H9 (cell line): ENCODE measurements around the gene TMEM163. TPM values are rescaled to one million over a fixed set of nuclear protein-coding genes. Genes with fewer than 3 reads are reported as not detected.

Experiments used
- DNase-seq: peaks from one replicate; pipeline ENCODE4 v3.0.0-alpha.2; 2017
- H2AFZ ChIP-seq: one replicate; pipeline ENCODE4 v1.6.1; 2013; ENCODE audit warnings: mild to moderate bottlenecking, low read length, control low read depth, moderate library complexity
- H2AK5ac ChIP-seq: 2 replicates; pipeline ENCODE4 v1.6.1; 2013; ENCODE audit warnings: low read length, control low read depth, mixed read lengths; ENCODE audit not compliant: insufficient read length
- H2BK120ac ChIP-seq: one replicate; pipeline ENCODE4 v1.6.1; 2013; ENCODE audit warnings: low read depth, mild to moderate bottlenecking, low read length, control low read depth, inconsistent platforms; ENCODE audit not compliant: poor library complexity, severe bottlenecking
- H2BK12ac ChIP-seq: 2 replicates; pipeline ENCODE4 v1.6.1; 2013; ENCODE audit warnings: low read length, control low read depth, mixed read lengths, low read depth; ENCODE audit not compliant: insufficient read length
- H2BK15ac ChIP-seq: 2 replicates; pipeline ENCODE4 v1.6.1; 2013; ENCODE audit warnings: low read depth, low read length, control low read depth
- H2BK20ac ChIP-seq: one replicate; pipeline ENCODE4 v1.6.1; 2013; ENCODE audit warnings: low read depth, mild to moderate bottlenecking, low read length, control low read depth, inconsistent platforms; ENCODE audit not compliant: poor library complexity, severe bottlenecking
- H2BK5ac ChIP-seq: 2 replicates; pipeline ENCODE4 v1.6.1; 2013; ENCODE audit warnings: low read length, control low read depth, mixed read lengths; ENCODE audit not compliant: insufficient read length
- H3K14ac ChIP-seq: 2 replicates; pipeline ENCODE4 v1.6.1; 2013; ENCODE audit warnings: low read length, control low read depth; ENCODE audit not compliant: insufficient read depth
- H3K18ac ChIP-seq: 2 replicates; pipeline ENCODE4 v1.6.1; 2013; ENCODE audit warnings: low read depth, mild to moderate bottlenecking, mixed read lengths, low read length, control low read depth; ENCODE audit not compliant: insufficient read length
- H3K23ac ChIP-seq: 2 replicates; pipeline ENCODE4 v1.6.1; 2013; ENCODE audit warnings: low read length, control low read depth, mixed read lengths, low read depth; ENCODE audit not compliant: insufficient read length
- H3K23me2 ChIP-seq: 2 replicates; pipeline ENCODE4 v1.6.1; 2013; ENCODE audit warnings: low read depth, mild to moderate bottlenecking, mixed read lengths, low read length, control low read depth; ENCODE audit not compliant: insufficient read length, poor library complexity, severe bottlenecking
- H3K27ac ChIP-seq: 2 replicates; pipeline ENCODE4 v1.5.1; 2013; ENCODE audit warnings: low read length, control low read depth, mixed read lengths, low read depth; ENCODE audit not compliant: insufficient read length
- H3K27me3 ChIP-seq: 2 replicates; pipeline ENCODE4 v1.6.1; 2013; ENCODE audit warnings: low read length, control low read depth, inconsistent platforms; ENCODE audit not compliant: insufficient read depth
- H3K4ac ChIP-seq: 2 replicates; pipeline ENCODE4 v1.6.1; 2013; ENCODE audit warnings: low read depth, mild to moderate bottlenecking, control low read depth, inconsistent platforms, low read length, moderate library complexity
- H3K4me1 ChIP-seq: 2 replicates; pipeline ENCODE4 v1.6.1; 2013; ENCODE audit warnings: low read length, control low read depth, inconsistent platforms; ENCODE audit not compliant: insufficient read depth
- H3K4me2 ChIP-seq: 2 replicates; pipeline ENCODE4 v1.6.1; 2013; ENCODE audit warnings: low read length, control low read depth, mixed read lengths; ENCODE audit not compliant: insufficient read length, insufficient read depth
- H3K56ac ChIP-seq: 2 replicates; pipeline ENCODE4 v1.6.1; 2013; ENCODE audit warnings: low read depth, mild to moderate bottlenecking, mixed read lengths, low read length, control low read depth; ENCODE audit not compliant: insufficient read length
- H3K79me1 ChIP-seq: 2 replicates; pipeline ENCODE4 v1.6.1; 2013; ENCODE audit warnings: low read depth, mild to moderate bottlenecking, moderate library complexity, low read length, control low read depth, inconsistent platforms; ENCODE audit not compliant: insufficient read depth, poor library complexity, severe bottlenecking
- H3K79me2 ChIP-seq: 2 replicates; pipeline ENCODE4 v1.6.1; 2013; ENCODE audit warnings: low read length, control low read depth, inconsistent platforms; ENCODE audit not compliant: insufficient read depth
- H3K9ac ChIP-seq: 2 replicates; pipeline ENCODE4 v1.6.1; 2013; ENCODE audit warnings: low read length, control low read depth, mixed read lengths; ENCODE audit not compliant: insufficient read length; ENCODE audit errors: extremely low read depth
- H3K9me3 ChIP-seq: one replicate; pipeline ENCODE4 v1.6.1; 2013; ENCODE audit warnings: low read depth, low read length, inconsistent platforms; ENCODE audit not compliant: control insufficient read depth
- H3T11ph ChIP-seq: one replicate; pipeline ENCODE4 v1.6.1; 2013; ENCODE audit warnings: mild to moderate bottlenecking, low read length, control low read depth, inconsistent platforms
- H4K20me1 ChIP-seq: one replicate; pipeline ENCODE4 v1.6.1; 2013; ENCODE audit not compliant: control insufficient read depth, insufficient read length, insufficient read depth
- H4K5ac ChIP-seq: 2 replicates; pipeline ENCODE4 v1.6.1; 2013; ENCODE audit warnings: low read depth, mild to moderate bottlenecking, mixed read lengths, low read length, control low read depth; ENCODE audit not compliant: insufficient read length
- H4K8ac ChIP-seq: replicated peaks from 2 replicates; pipeline ENCODE4 v1.6.1; 2013; ENCODE audit warnings: low read length, control low read depth, mixed read lengths, low read depth; ENCODE audit not compliant: insufficient read length
- H4K91ac ChIP-seq: 2 replicates; pipeline ENCODE4 v1.6.1; 2013; ENCODE audit warnings: low read depth, mild to moderate bottlenecking, moderate library complexity, mixed read lengths, low read length, control low read depth; ENCODE audit not compliant: insufficient read length
- H3K27ac Mint-ChIP-seq, 3 experiments: 2 replicates in 2 of 3; 3 replicates in 1 of 3; pipeline ENCODE4 v1.8.0; 2020 to 2021; ENCODE audit warnings: mixed read lengths in 3 of 3, mild to moderate bottlenecking in 1 of 3, moderate library complexity in 1 of 3
- H3K27me3 Mint-ChIP-seq: 2 replicates; pipeline ENCODE4 v1.8.0; 2021; ENCODE audit warnings: low read depth, mild to moderate bottlenecking, moderate library complexity, mixed read lengths
- H3K36me3 Mint-ChIP-seq, 3 experiments: 2 replicates in 2 of 3; 3 replicates in 1 of 3; pipeline ENCODE4 v1.8.0; 2020 to 2021; ENCODE audit warnings: low read depth in 3 of 3, mixed read lengths in 3 of 3; ENCODE audit not compliant: insufficient read depth in 1 of 3
- H3K4me1 Mint-ChIP-seq, 2 experiments: 2 replicates each; pipeline ENCODE4 v1.8.0; 2020; ENCODE audit warnings: mixed read lengths in 2 of 2
- H3K4me3 Mint-ChIP-seq, 2 experiments: 2 replicates in 1 of 2; 3 replicates in 1 of 2; pipeline ENCODE4 v1.8.0; 2020 to 2021; ENCODE audit warnings: mild to moderate bottlenecking in 2 of 2, mixed read lengths in 2 of 2, moderate library complexity in 1 of 2
- H3K9me3 Mint-ChIP-seq, 2 experiments: 2 replicates in 1 of 2; 3 replicates in 1 of 2; pipeline ENCODE4 v1.8.0; 2020; ENCODE audit warnings: mild to moderate bottlenecking in 2 of 2, mixed read lengths in 2 of 2, moderate library complexity in 1 of 2
- WGBS: extraction: QIAGEN DNeasy Blood & Tissue Kit; methylation state at CpG from one replicate; pipeline ENCODE4 v1.1.7; 2013; ENCODE audit warnings: missing lambda C conversion rate, low lambda C conversion rate, mixed read lengths; ENCODE audit not compliant: insufficient read length; ENCODE audit errors: extremely low coverage; 5-methylcytosine and 5-hydroxymethylcytosine counted together
- total RNA-seq: library from RNA; stranded (reverse); gene quantifications from 2 replicates; pipeline ENCODE4 v1.2.1, GENCODE V29; 2021
- TF ChIP-seq, protein P1 (sequence below): fragments of 200-600 bp; sonication (generic); conservative IDR thresholded peaks from 3 replicates; pipeline ENCODE4 v1.8.0; 2021; ENCODE audit warnings: antibody characterized with exemption, mild to moderate bottlenecking

Gene TMEM163
- total RNA-seq, 1 experiment from 2014 or later = 0.39 TPM

DNA sequence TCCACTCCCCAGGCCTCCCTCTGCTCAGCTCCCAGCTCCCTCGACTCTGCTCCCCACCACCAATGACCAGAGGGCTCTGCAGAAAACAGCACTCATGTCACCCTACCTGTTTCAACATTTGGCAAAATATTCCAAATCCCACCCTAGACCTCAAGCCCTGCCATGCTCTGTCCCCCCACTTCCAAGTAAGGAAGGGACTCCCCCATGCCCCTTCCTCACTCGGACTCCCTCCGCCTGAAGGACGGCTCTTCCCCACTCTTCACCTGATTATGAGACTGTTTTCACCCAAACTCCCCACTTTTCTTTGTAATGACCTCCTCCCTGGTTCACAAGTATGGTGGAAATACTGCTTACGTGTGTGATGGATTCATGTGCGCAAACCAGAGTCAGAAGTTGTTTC lies 256.5 kb downstream of the TMEM163 start:
- no peak overlapping the region for H2BK12ac ChIP-seq
- Mint-ChIP-seq H3K27me3 (peaks cover 4% of the 10 kb centered on the region), H3K4me1 (peaks cover 6% of the 10 kb centered on the region in 2 experiments; a peak in 3 of 4 replicates), H3K27ac (no peak overlapping the region; a peak in 1 of 7 replicates), H3K36me3 (no peaks in the 10 kb centered on the region), H3K4me3 (no peak overlapping the region), H3K9me3 (no peaks in the 10 kb centered on the region)
- no peak overlapping the region for H2BK5ac ChIP-seq
- no peak overlapping the region for H2AFZ ChIP-seq
- H3T11ph ChIP-seq = no peak overlapping the region
- no peak overlapping the region for H2BK20ac ChIP-seq
- H3K18ac ChIP-seq = no peak overlapping the region
- H3K27ac ChIP-seq = no peak overlapping the region
- no peaks in the 10 kb centered on the region for H3K27me3 ChIP-seq
- no peak overlapping the region for H2AK5ac ChIP-seq
- H3K23ac ChIP-seq = no peak overlapping the region
- H3K14ac ChIP-seq = no peak overlapping the region; the same call in 1 of the 2 replicates
- H4K5ac ChIP-seq = no peak overlapping the region
- no peak overlapping the region for H3K9ac ChIP-seq
- no peak overlapping the region for H3K4ac ChIP-seq
- H3K23me2 ChIP-seq = no peaks in the 10 kb centered on the region
- no peak for DNase-seq
- no peak overlapping the region for H3K56ac ChIP-seq
- no CpG with 5 or more reads among the region's 6 CpGs for WGBS
- no peak overlapping the region for H4K91ac ChIP-seq
- TF ChIP-seq, protein P1, sequence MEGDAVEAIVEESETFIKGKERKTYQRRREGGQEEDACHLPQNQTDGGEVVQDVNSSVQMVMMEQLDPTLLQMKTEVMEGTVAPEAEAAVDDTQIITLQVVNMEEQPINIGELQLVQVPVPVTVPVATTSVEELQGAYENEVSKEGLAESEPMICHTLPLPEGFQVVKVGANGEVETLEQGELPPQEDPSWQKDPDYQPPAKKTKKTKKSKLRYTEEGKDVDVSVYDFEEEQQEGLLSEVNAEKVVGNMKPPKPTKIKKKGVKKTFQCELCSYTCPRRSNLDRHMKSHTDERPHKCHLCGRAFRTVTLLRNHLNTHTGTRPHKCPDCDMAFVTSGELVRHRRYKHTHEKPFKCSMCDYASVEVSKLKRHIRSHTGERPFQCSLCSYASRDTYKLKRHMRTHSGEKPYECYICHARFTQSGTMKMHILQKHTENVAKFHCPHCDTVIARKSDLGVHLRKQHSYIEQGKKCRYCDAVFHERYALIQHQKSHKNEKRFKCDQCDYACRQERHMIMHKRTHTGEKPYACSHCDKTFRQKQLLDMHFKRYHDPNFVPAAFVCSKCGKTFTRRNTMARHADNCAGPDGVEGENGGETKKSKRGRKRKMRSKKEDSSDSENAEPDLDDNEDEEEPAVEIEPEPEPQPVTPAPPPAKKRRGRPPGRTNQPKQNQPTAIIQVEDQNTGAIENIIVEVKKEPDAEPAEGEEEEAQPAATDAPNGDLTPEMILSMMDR = no peak
- H3K79me2 ChIP-seq = no peaks in the 10 kb centered on the region
- no peak overlapping the region for H2BK120ac ChIP-seq
- no peaks in the 10 kb centered on the region for H3K4me1 ChIP-seq
- H3K79me1 ChIP-seq = no peaks in the 10 kb centered on the region
- no peaks in the 10 kb centered on the region for H4K20me1 ChIP-seq
- no peaks in the 10 kb centered on the region for H3K9me3 ChIP-seq
- H3K4me2 ChIP-seq = no peak overlapping the region
- no peak overlapping the region for H2BK15ac ChIP-seq
- no peak overlapping the region for H4K8ac ChIP-seq
